ENCODE data around the gene ADGRG3. TPM values are rescaled to one million over a fixed set of nuclear protein-coding genes. Genes with fewer than 3 reads are reported as not detected.

The ADGRG3 gene
- total and polyA plus RNA-seq, 9 of the 15 experiments (the other 6 are each of a cell fraction or from before 2014, with no cell fraction given), result 0.09 to 0.52 (median 0.14) TPM; not detected in 3

GRCh38 chr16:57689762-57690558 lies 21.9 kb downstream of the ADGRG3 start (continued):
- TF ChIP-seq MTA3 (IDR thresholded peaks at IDR 0.05; ENCODE audit: borderline replicate concordance), result peak; percentile 97
- TF ChIP-seq ZFP36 (IDR thresholded peaks at IDR 0.05; ENCODE audit: low read depth, low read length, partially characterized antibody), result peak; percentile 99
- peak; percentile 64; the same call in 1 of the 2 replicates for TF ChIP-seq ZNF76 (CRISPR knock-in tag; IDR thresholded peaks at IDR 0.05; ENCODE audit: borderline replicate concordance)
- TF ChIP-seq ELK3 (CRISPR knock-in tag; IDR thresholded peaks at IDR 0.05), result no peak
- TF ChIP-seq TCF3 (CRISPR knock-in tag; IDR thresholded peaks at IDR 0.05), result peak; percentile 100
- peak; percentile 99 for TF ChIP-seq ZNF589 (CRISPR knock-in tag; IDR thresholded peaks at IDR 0.05; ENCODE audit: low read depth)
- TF ChIP-seq BACH1 (tag; IDR thresholded peaks at IDR 0.05), result peak; percentile 94
- peak; percentile 51; the same call in 1 of the 2 replicates for TF ChIP-seq RERE (CRISPR knock-in tag; IDR thresholded peaks at IDR 0.05; ENCODE audit: borderline replicate concordance)
- TF ChIP-seq XRCC3 (IDR thresholded peaks at IDR 0.05), result no peak
- peak; percentile 71; the same call in 1 of the 2 replicates for TF ChIP-seq BCL6 (CRISPR knock-in tag; IDR thresholded peaks at IDR 0.05)
- TF ChIP-seq ZC3H8 (IDR thresholded peaks at IDR 0.05), result no peak
- 0 out of 2 replicates have a peak, but pooled peaks have one; percentile 35 for TF ChIP-seq TEAD2 (tag; IDR thresholded peaks at IDR 0.05)
- peak; percentile 82; the same call in 1 of the 2 replicates for TF ChIP-seq ELF4 (CRISPR knock-in tag; IDR thresholded peaks at IDR 0.05)
- TF ChIP-seq TEAD1 (CRISPR knock-in tag; IDR thresholded peaks at IDR 0.05), result peak; percentile 61 to 81; a peak in 3 of 4 replicates
- TF ChIP-seq MEIS2 (IDR thresholded peaks at IDR 0.05; ENCODE audit: partially characterized antibody), result peak; percentile 95
- TF ChIP-seq HMBOX1 (IDR thresholded peaks at IDR 0.05), result peak; percentile 74
- TF ChIP-seq, protein P1, sequence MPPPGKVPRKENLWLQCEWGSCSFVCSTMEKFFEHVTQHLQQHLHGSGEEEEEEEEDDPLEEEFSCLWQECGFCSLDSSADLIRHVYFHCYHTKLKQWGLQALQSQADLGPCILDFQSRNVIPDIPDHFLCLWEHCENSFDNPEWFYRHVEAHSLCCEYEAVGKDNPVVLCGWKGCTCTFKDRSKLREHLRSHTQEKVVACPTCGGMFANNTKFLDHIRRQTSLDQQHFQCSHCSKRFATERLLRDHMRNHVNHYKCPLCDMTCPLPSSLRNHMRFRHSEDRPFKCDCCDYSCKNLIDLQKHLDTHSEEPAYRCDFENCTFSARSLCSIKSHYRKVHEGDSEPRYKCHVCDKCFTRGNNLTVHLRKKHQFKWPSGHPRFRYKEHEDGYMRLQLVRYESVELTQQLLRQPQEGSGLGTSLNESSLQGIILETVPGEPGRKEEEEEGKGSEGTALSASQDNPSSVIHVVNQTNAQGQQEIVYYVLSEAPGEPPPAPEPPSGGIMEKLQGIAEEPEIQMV (tag; conservative IDR thresholded peaks at IDR 0.05; ENCODE audit: low read depth), result no peak
- TF ChIP-seq ZSCAN29 (IDR thresholded peaks at IDR 0.05), result no peak; the same call in 1 of the 2 replicates
